Choroid plexus epithelial cell (primary cell): Measurements from ENCODE around the gene OVCA2.

Experiments
- DNase-seq: peaks from one replicate; pipeline ENCODE4 v3.0.0-alpha.2; 2010; ENCODE audit warnings: low read depth
- H3K4me3 ChIP-seq: 2 replicates; pipeline ENCODE4 v1.5.1; 2011; ENCODE audit warnings: low read depth, mild to moderate bottlenecking, control low read depth, low read length, moderate library complexity
- CTCF ChIP-seq: conservative IDR thresholded peaks from 2 replicates; pipeline ENCODE4 v1.5.1; 2011; ENCODE audit warnings: low read depth, mild to moderate bottlenecking, control low read depth, inconsistent platforms, low read length, moderate library complexity

OVCA2 gene

GRCh38 chr17:2064147-2064489, 22.3 kb downstream of the OVCA2 start:
- H3K4me3 ChIP-seq: no peak overlapping the region
- TF ChIP-seq CTCF: no peak
- peak; percentile 47 for DNase-seq

DNA sequence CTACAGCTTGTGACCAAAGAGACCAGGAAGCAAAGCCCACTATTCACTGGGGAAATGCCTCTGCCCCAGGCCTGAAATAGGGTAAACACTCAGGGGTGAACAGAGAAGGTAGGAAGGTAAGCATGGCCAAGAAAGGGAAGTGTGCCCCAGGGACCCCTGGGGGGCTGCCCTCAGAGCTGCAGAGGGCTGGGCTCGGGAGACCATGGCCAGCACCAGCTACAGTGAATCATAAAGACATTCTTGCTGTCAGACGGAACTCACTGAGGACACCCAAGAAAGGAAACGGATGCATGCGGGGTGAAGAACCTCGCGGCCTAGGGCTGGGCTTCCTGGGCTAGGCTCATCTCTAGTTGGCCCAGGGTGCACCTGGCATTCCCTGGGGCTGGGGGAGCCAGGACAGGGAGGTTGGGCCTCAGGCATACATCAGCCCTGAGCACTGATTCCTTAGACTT, 22.7 kb downstream of the OVCA2 start:
- no peak for TF ChIP-seq CTCF
- H3K4me3 ChIP-seq: no peak overlapping the region
- DNase-seq: peak; percentile 78

- TF ChIP-seq CTCF: peak; percentile 77
- H3K4me3 ChIP-seq: no peak overlapping the region
- peak; percentile 92 for DNase-seq
Observed at GRCh38 chr17:2064980-2065785, 23.4 kb downstream of the OVCA2 start.

DNA sequence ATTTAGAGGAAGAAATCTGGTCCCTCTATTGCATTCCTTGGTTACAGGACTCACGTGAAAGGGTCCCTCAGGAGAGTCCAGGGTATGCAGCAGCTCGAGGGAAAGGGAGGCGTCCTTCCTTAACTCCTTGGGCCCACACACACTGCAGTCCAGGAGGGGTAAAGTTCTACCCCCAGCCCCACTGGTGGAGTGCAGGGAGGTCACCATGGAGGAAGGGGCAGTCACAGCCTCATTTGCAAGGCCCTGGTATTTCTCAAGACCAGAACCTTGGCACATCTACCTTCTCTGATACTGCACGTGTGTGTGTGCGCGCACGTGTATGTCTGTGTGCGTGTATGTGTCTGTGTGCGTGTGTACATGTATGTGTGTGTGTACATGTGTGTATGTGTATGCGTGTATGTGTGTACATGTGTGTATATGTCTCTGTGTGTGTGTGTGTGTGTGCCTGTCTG, 24.2 kb downstream of the OVCA2 start:
- no peak overlapping the region for H3K4me3 ChIP-seq
- TF ChIP-seq CTCF: no peak
- no peak for DNase-seq

DNA sequence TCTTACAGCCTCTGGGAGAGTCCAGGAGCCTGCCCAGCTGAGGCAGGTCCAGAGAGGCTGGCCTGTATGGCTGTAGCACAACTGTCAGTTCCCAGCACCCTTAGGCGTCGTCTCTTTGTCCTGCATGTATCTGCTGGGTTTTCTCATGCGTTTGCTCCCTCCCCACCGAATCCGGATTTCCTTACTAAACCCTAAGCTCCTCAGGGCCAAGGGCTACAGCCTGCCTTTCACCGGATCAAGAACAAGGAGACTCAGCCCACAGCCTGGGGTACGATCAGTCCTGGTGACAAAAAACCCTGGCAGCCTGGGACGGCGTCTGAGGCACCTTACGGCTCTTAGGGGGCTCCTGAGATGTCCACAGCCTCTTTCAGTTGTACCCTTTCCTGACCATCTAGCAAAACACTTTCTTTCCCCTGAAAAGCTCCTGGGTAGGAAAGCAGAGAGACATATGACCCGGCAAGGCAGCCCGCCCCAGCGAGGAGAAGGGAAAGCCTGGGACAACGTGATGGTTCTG, 25.3 kb downstream of the OVCA2 start:
- peak; percentile 0 for TF ChIP-seq CTCF
- no peak overlapping the region for H3K4me3 ChIP-seq
- DNase-seq: no peak

DNA sequence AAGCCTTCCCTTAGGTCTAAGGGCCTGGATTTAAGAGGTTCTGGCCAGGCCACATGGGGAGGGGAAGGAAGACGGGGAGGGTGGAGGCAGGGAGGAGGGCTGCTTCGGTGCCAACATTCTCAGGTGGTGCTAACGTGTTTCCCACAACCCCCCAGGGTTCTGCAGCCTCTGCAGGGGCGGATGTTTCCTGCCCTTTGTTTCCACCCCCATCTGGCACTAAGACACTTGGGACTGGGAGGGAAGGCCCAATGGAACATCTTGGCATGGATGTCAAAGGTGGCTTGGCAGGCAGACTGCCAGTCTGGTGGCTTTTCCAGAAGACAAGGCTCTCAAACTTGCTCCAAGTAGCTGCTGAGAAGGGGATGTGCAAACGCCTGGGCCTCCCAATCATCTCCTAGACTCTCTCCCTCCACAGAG, 25.8 kb downstream of the OVCA2 start:
- H3K4me3 ChIP-seq: no peak overlapping the region
- peak; percentile 86 for DNase-seq
- no peak for TF ChIP-seq CTCF
